OCI-LY3 (cell line): Measurements from ENCODE around the gene ZNF814.

ENCODE experiments used
- H2AFZ ChIP-seq: fragments of 200-600, 300-600 bp; shearing (Covaris generic); 2 replicates; pipeline ENCODE4 v1.6.0; 2014; ENCODE audit warnings: antibody characterized with exemption, low read depth, low read length
- H3K27ac ChIP-seq: fragments of 200-600, 300-600 bp; sonication (generic); 2 replicates; pipeline ENCODE4 v1.5.1; 2014; ENCODE audit warnings: mild to moderate bottlenecking, low read length, moderate library complexity, mixed read lengths
- H3K27me3 ChIP-seq: fragments of 200-600, 300-600 bp; sonication (generic); 2 replicates; pipeline ENCODE4 v1.6.1; 2014; ENCODE audit warnings: low read depth, low read length, mixed read lengths
- H3K36me3 ChIP-seq: fragments of 200-600, 300-600 bp; sonication (generic); replicated peaks from 2 replicates; pipeline ENCODE3; 2014; ENCODE audit warnings: low read depth, low read length, mixed read lengths
- H3K4me1 ChIP-seq: fragments of 300-600, 200-600 bp; sonication (generic); 2 replicates; pipeline ENCODE4 v1.6.1; 2014; ENCODE audit warnings: low read length, mixed read lengths
- H3K4me2 ChIP-seq: fragments of 200-600, 300-600 bp; sonication (generic); 2 replicates; pipeline ENCODE4 v1.6.1; 2014; ENCODE audit warnings: low read length, mixed read lengths
- H3K4me3 ChIP-seq: fragments of 300-600, 200-600 bp; sonication (generic); 2 replicates; pipeline ENCODE4 v1.5.1; 2014; ENCODE audit warnings: antibody characterized with exemption, mild to moderate bottlenecking, low read length, moderate library complexity
- H3K79me2 ChIP-seq: fragments of 300-600, 200-600 bp; shearing (Covaris generic); 2 replicates; pipeline ENCODE4 v1.6.1; 2014; ENCODE audit warnings: mild to moderate bottlenecking, low read length, mixed read lengths
- H3K9ac ChIP-seq: fragments of 300-600, 200-600 bp; shearing (Covaris generic); 2 replicates; pipeline ENCODE4 v1.6.0; 2014; ENCODE audit warnings: mild to moderate bottlenecking, low read length, moderate library complexity
- H3K9me3 ChIP-seq: fragments of 200-600, 300-600 bp; shearing (Covaris generic); 2 replicates; pipeline ENCODE4 v1.6.1; 2014; ENCODE audit warnings: low read length, mixed read lengths; ENCODE audit not compliant: insufficient read depth
- H4K20me1 ChIP-seq: fragments of 200-600, 300-600 bp; sonication (generic); 2 replicates; pipeline ENCODE4 v1.6.1; 2016; ENCODE audit warnings: low read length, mixed read lengths; ENCODE audit not compliant: insufficient read depth
- CTCF ChIP-seq: fragments of 200-600, 300-600 bp; sonication (generic); IDR thresholded peaks from 2 replicates; pipeline ENCODE4 v1.5.1; 2014; ENCODE audit warnings: antibody characterized with exemption, low read length, low read depth
- EZH2phosphoT487 ChIP-seq: fragments of 200-600 bp; shearing (Covaris generic); IDR thresholded peaks from 2 replicates; pipeline ENCODE4 v1.6.1; 2018; ENCODE audit warnings: antibody characterized with exemption, mixed run types, low read depth

Gene ZNF814

GRCh38 chr19:57816652-57817051 is 72.2 kb downstream of the ZNF814 start:
- H3K27ac ChIP-seq = no peak overlapping the region
- H3K4me1 ChIP-seq = peaks cover 24% of the 10 kb centered on the region
- peaks cover 9% of the 10 kb centered on the region for H3K36me3 ChIP-seq
- H3K9ac ChIP-seq = no peak overlapping the region
- H4K20me1 ChIP-seq = 0 out of 2 replicates have a peak, but pooled peaks cover 4% of the 10 kb centered on the region
- no peak overlapping the region for H3K4me3 ChIP-seq
- H3K9me3 ChIP-seq = no peaks in the 10 kb centered on the region
- H2AFZ ChIP-seq = no peak overlapping the region
- H3K79me2 ChIP-seq = peaks cover 59% of the 10 kb centered on the region
- no peak for TF ChIP-seq EZH2phosphoT487
- no peak for TF ChIP-seq CTCF
- no peaks in the 10 kb centered on the region for H3K27me3 ChIP-seq
- H3K4me2 ChIP-seq = no peak overlapping the region

- Histone ChIP-seq H3K27ac (no peak overlapping the region), H3K27me3 (no peaks in the 10 kb centered on the region), H3K79me2 (peaks cover 49% of the 10 kb centered on the region), H3K9ac (peak overlapping the region; percentile 75; the same call in 1 of the 2 replicates), H2AFZ (no peak overlapping the region), H3K4me2 (peak overlapping the region; percentile 92), H4K20me1 (0 out of 2 replicates have a peak, but pooled peaks cover 4% of the 10 kb centered on the region), H3K4me3 (peak overlapping the region; percentile 86), H3K9me3 (no peaks in the 10 kb centered on the region), H3K36me3 (peaks cover 9% of the 10 kb centered on the region), H3K4me1 (peaks cover 16% of the 10 kb centered on the region)
- TF ChIP-seq EZH2phosphoT487 (no peak), CTCF (no peak)
Measured at GRCh38 chr19:57815247-57816075, 73.4 kb downstream of the ZNF814 start.

GRCh38 chr19:57814505-57815246 is 74.2 kb downstream of the ZNF814 start, which contains the start of gene ZNF552:
ZNF552 (minus strand) TSS chr19:57814913; CDS start chr19:57814743, 170 bp downstream.
- H3K79me2 ChIP-seq = peaks cover 47% of the 10 kb centered on the region
- H2AFZ ChIP-seq = peak within 1 kb of the TSS; percentile 48; the same call in 1 of the 2 replicates
- no peaks in the 10 kb centered on the region for H3K9me3 ChIP-seq
- H3K4me1 ChIP-seq = peaks cover 15% of the 10 kb centered on the region; the same call in 1 of the 2 replicates
- H3K9ac ChIP-seq = peak within 1 kb of the TSS; percentile 75
- 0 out of 2 replicates have a peak, but pooled peaks cover 4% of the 10 kb centered on the region for H4K20me1 ChIP-seq
- no peak for TF ChIP-seq CTCF
- no peak for TF ChIP-seq EZH2phosphoT487
- H3K27me3 ChIP-seq = no peaks in the 10 kb centered on the region
- peak within 1 kb of the TSS; percentile 86 for H3K4me3 ChIP-seq
- peaks cover 10% of the 10 kb centered on the region for H3K36me3 ChIP-seq
- H3K27ac ChIP-seq = no peak within 1 kb of the TSS; the same call in 1 of the 2 replicates
- H3K4me2 ChIP-seq = peak within 1 kb of the TSS; percentile 92
